GM19240 (cell line): Measurements from ENCODE around the gene EXOSC9.

Source experiments
- DNase-seq: peaks from one replicate; pipeline ENCODE4 v3.0.0; 2011; ENCODE audit warnings: low spot score; ENCODE audit not compliant: insufficient read length

The EXOSC9 gene

DNA sequence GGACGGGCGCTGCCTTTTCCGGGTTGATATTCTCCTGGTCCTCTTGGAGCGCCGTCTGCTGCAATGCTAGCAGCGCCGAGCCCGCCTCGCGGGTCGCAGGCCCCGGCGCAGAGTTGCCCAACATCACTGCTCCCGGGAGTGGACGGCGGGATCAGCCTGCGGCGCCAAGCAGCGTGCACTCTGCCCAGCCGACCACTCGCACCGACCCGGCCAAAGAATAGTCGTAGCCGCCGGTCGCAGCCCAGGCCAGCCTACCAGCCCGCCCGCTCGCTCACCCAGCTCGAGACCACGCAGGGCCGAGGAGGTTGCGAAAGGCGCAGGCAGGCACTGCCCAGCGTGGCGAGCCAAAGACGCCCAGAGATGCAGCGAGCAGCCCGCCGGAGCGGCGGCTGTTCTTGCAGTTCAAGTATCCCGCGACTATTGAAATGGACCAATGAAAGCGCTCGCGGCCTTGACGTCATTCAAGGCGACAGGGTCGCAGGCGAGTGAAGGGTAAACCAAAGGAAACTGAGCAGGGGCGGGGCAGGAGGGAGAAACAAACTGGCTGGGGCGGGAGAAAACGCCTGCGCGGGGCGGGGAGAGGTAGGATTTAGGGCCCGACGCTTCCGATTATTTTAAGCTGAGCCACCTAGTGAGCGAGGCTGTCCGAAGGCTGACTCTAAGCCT lies 22.5 kb downstream of the EXOSC9 start, which contains the start of gene CCNA2:
CCNA2 (minus strand) TSS at position 379 of the 666 bp plus-strand sequence; CDS start at position 124, 255 bp downstream.
- peak; percentile 80 for DNase-seq

DNA sequence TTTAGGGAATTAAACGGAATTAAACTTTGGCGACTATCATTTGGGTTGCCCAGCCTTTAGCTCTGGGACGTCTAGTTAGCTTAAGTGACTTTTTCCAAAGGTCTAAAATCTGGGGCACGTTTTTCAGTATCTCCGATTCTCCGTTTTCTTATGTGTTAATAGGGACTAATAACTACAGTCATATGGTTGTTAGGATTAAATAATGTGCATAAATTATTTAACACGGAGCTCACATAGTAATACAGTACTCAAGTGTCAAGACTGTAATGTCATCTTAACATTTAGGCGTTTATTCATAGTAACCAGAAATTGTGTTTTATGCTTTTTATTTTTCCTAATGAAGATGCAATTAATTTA lies 23.0 kb downstream of the EXOSC9 start:
- no peak for DNase-seq

DNA sequence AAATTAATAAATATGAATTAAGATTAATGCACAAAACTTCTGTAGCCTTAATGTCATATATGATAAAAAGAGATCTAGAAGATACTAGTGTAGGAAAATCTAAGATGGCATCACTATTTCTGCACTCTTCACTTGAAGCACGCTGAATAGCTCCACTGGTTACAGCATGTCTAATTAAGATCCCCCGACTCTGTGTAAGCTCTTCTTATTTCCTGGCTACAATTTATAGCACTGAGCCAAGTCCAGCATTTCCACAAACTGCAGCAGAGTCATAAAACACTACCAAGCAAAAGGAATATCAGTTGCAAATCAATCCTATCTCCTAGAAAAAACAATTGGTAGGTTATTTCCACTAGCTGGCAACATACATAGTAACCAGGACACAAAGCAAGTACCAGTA lies 23.8 kb downstream of the EXOSC9 start:
- DNase-seq, result no peak

DNA sequence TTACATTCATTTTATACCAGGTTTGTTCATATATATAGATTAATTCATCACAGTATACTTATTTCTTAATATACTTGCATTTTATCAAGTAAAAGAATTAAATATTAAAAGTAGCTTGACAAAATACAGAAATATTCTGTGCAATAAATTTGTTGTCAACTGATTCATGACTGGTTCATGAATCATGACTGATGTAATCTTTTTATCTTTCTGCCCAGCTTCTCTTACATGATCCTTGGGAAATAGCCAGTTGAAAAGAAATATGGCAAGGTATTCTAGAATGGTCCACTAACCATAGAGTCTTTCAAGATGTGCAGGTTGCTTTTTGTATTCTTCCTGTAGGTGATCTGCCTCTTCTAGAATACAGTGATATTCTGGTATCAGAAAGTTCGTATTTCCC lies 26.7 kb downstream of the EXOSC9 start:
- no peak for DNase-seq

DNA sequence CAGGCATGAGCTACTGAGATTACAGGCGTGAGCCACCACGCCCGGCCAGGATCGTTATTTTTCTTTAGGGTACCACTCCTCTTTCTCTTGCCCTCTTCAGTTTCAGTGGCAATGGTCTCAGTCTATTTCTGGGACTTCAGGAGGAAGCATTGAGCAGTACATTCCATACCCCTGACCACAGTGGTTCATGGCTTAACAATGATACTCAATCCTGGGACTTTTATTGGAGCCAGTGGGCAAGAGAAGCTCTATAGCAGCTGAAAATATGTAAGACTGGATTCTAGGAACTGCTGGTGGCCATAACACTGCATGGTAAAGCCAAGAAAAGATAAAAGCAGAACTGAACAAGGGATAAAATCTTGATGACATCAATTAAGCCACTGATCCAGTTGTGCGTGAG lies 28.4 kb downstream of the EXOSC9 start:
- no peak for DNase-seq

DNA sequence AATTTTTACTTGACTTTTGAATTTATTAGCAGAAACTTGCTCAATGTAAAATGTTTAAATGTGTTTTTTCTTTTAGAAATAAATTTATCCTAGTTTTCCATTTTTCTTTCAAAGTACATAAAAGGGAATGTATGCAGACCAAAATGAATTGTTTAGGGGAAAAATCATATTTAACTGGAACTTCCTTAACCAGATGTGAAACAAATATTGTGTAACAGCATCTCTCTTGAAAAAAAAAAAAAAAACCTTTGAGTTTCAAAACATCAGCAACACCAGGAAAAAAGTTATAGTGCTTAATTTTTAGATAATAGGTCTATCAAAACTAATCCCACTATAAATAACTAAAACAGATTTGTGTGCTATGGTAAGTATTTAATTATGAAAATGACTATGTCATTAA lies 37.0 kb downstream of the EXOSC9 start:
- DNase-seq, result no peak

DNA sequence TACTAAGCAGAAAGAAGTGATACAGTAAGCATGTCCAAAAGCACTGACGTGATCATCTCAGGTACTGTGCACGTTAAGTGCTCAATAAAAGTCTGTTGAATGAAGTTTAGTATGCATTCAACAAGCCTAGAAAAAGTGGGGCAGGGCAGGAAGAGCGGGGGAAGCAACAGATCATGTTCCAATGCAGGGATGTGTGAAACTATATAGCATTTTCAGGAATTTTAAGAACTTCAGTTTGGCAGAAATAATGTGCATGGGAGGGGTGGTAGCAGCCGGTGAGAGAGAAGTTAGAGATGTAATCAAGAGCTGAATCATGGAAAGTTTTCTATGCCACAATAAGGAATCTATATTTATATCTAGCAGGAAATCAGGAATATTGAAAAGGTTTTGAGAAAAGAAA lies 41.7 kb downstream of the EXOSC9 start:
- no peak for DNase-seq

DNA sequence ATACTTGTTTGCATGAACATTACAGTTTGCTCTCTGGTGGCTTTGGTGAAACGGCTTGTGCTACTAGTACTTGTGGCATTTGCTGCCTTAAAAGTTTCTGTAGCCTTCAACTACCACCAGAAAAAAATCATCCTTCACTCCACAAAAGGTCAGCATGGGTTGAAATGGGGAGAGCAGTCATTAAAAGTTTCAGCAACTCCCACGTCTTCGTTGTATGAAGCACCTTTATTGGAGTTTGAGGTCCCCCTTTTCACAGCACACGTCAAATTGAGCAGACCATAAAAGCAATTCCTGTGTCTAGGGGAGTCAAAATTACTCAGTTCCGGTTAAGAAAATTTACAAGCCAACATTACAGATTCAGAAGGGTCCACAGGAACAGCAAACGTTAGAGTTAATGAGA lies 45.5 kb downstream of the EXOSC9 start:
- no peak for DNase-seq

DNA sequence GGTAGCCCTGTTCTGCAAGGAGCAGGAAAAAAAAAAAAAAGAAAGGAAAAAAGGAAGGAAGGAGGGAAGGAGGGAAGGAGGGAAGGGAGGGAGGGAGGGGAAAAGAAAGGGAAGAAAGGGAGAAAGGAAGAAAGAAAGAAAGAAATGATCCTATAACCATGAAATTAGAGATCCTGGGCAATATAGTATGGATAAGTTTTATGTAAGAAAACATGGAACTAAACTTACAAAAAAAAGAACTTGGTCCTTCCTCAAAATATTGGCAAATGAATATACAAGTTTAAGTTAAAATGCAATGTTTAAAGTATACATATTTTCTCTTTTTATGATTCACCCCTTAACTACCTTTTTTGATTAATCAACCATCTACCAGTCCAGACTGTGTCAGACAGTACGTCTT lies 50.2 kb downstream of the EXOSC9 start:
- DNase-seq, result no peak

DNA sequence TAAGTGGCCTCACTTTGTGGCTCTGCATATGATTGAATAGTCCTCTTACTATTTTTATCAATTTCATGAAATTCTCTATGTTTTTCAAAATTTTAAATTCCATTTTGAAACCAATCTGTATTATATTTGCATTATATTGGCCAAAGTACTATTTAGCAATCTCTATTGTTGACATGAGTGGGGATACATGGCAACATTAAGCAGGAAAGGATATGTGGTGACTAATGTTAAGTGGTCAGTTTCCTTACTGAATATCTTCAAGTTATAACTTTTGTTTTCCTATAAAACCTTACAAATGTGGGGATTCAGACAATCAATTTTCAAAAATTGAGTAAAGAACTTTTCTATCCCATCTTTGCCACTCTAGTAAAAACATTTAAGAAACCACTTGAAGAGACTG lies 59.0 kb downstream of the EXOSC9 start:
- DNase-seq, result no peak

DNA sequence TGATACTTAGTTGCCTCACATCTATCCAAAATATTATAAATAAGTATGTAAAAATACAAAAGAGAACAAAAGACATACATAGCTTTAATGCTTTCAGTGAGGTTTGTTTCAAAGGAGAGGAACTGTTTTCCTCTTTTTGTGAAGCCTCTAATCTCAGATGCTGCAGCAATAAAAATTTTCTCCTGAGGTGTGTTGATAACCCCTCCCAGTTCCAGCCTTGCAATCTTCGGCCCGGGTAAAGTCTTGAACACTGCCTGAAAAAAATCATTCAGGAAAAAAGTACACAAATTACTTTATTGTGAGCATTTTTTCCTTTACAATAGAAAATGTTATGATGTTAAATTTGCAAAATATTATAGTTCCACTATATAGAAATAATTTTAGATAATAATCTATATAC lies 60.3 kb downstream of the EXOSC9 start:
- no peak for DNase-seq

DNA sequence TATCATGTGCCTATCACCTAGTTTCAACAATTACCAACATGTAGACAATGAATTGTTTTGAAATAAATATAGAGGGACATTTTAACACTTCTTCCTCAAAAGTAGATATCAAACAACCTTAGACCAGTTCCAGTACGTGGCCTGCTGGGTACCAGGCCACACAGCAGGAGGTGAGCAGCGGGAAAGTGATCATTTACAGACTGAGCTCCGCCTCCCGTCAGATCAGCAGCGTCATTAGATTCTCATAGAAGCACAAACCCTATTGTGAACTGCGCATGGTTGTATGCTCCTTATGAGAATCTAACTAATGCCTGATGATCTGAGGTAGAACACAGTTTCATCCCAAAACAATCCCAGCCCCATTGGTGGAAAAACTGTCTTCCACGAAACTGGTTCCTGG lies 62.7 kb downstream of the EXOSC9 start:
- DNase-seq, result no peak
